Testis (tissue), 2 donors: ENCODE results near the gene RPLP2.

Experiments used
- CTCF ChIP-seq, 3 experiments: fragments of 450-650 bp in 2 of 3; fragments of 200-600 bp in 1 of 3; sonication (generic) in 1 of 3; IDR thresholded peaks; one replicate each; pipeline ENCODE4 v1.5.1; 2016 to 2019; ENCODE audit warnings: antibody characterized with exemption in 3 of 3, mild to moderate bottlenecking in 2 of 3, moderate library complexity in 1 of 3
- POLR2A ChIP-seq: fragments of 450-650 bp; IDR thresholded peaks from one replicate; pipeline ENCODE4 v1.6.1; 2017; ENCODE audit warnings: antibody characterized with exemption, mild to moderate bottlenecking, moderate library complexity

GRCh38 chr11:820655-821511 lies 11.1 kb downstream of the RPLP2 start:
- no peak for TF ChIP-seq CTCF (IDR thresholded peaks at IDR 0.05)
- no peak for TF ChIP-seq POLR2A
